Heart right ventricle (tissue), 16 donors: ENCODE results near the gene TAS1R2. TPM values are rescaled to one million over a fixed set of nuclear protein-coding genes. Genes with fewer than 3 reads are reported as not detected.

ENCODE experiments used
- ATAC-seq, 8 donors: fragments of 200-7000 bp; cut with Tn5 transposase; one replicate each; pipeline ENCODE4 v1.9.1; 2020; ENCODE audit warnings: mild to moderate bottlenecking in 8 of 8, moderate library complexity in 8 of 8, moderate number of reproducible peaks in 1 of 8
- DNase-seq, 2 donors: peaks; one replicate each; pipeline ENCODE4 v3.0.0-alpha.2; 2020
- H3K27ac ChIP-seq, 10 donors: fragments of 200-600 bp; sonication (generic) in 2 of 10; one replicate each; pipeline versions ENCODE4 v1.5.0 to v1.8.0; 2020 to 2022; ENCODE audit warnings: mild to moderate bottlenecking in 3 of 10
- H3K27me3 ChIP-seq, 7 donors: fragments of 200-600 bp; one replicate each; pipeline ENCODE4 v1.8.0; 2021 to 2022; ENCODE audit warnings: mild to moderate bottlenecking in 2 of 7
- H3K36me3 ChIP-seq, 9 donors: fragments of 200-600 bp; sonication (generic) in 1 of 9; one replicate each; pipeline versions ENCODE4 v1.5.0 to v1.8.0; 2020 to 2022; ENCODE audit warnings: mild to moderate bottlenecking in 2 of 9
- H3K4me1 ChIP-seq, 9 donors: fragments of 200-600 bp; sonication (generic) in 1 of 9; one replicate each; pipeline versions ENCODE4 v1.5.0 to v1.8.0; 2020 to 2022; ENCODE audit warnings: mild to moderate bottlenecking in 4 of 9
- H3K4me3 ChIP-seq, 10 donors: fragments of 200-600 bp; sonication (generic) in 2 of 10; one replicate each; pipeline versions ENCODE4 v1.5.0 to v1.8.0; 2020 to 2022; ENCODE audit warnings: mild to moderate bottlenecking in 7 of 10, moderate library complexity in 2 of 10
- H3K9me3 ChIP-seq, 11 donors: fragments of 200-600 bp in 10 of 11; sonication (generic) in 2 of 11; one replicate each; pipeline versions ENCODE4 v1.5.0 to v1.8.0; 2013 to 2022; ENCODE audit warnings: mild to moderate bottlenecking in 2 of 11, control low read depth in 1 of 11, moderate library complexity in 1 of 11
- WGBS, 2 donors: extraction: QIAGEN DNeasy Blood & Tissue Kit; methylation state at CpG; one replicate each; pipeline ENCODE4 v1.1.7; 2013; ENCODE audit warnings: inconsistent platforms in 1 of 2; 5-methylcytosine and 5-hydroxymethylcytosine counted together
- intact Hi-C, 10 donors: fragments of 100-400 bp; cut with DNase I; formaldehyde crosslinking; loops; one replicate each; pipeline versions ENCODE4 v1.11.1 to v1.14.2; 2022
- polyA plus RNA-seq, 2 donors: library from polyadenylated mRNA; stranded (reverse); fragments of 200-250 nt; gene quantifications; one replicate each; pipeline ENCODE4 v1.2.3, GENCODE V29; 2013
- total RNA-seq, 10 donors: library from RNA; stranded (reverse); fragmentation: NEBNext Ultra II Directional in 3 of 10; extraction: Animal tissue kit (Norgen Biotek cat#: 25700) in 3 of 10; gene quantifications; one replicate each; pipeline versions ENCODE4 v1.2.1 to v1.2.4, GENCODE V29; 2021 to 2023
- TF ChIP-seq, protein P1 (sequence below), 9 donors: fragments of 200-600 bp; sonication (generic) in 2 of 9; IDR thresholded peaks; one replicate each; pipeline versions ENCODE4 v1.5.0 to v1.8.0; 2021 to 2022; ENCODE audit warnings: antibody characterized with exemption in 9 of 9, mild to moderate bottlenecking in 5 of 9, moderate library complexity in 1 of 9
- donor health status: Arrhythmogenic right ventricular cardiomyopathy.
- donor health status: ischemic (EF 13 %, LVEDD 7.1; RV severe dilation, severe dysfunction).
- donor health status: healthy with polysubstance abuse.
- donor health status: DM: no; HTN: yes; CAD: no.
- donor health status: DM: no; HTN: no; CAD: no.
- donor health status: ischemic (EF 25% LVEDD 6.9; RV normal size, moderate dysfunction).
- donor health status: ischemic (EF 25% LVEDD 5.7; RV mildly dilated, moderate dysfunction).
- donor health status: healthy.
- donor health status: DM: yes; HTN: yes; CAD: no.
- donor health status: Ischemic cardiomyopathy.
- donor health status: ischemic (EF 35%, LVEDD 5.7; RV mildly dilated, moderate dysfunction).
- donor health status: nonischemic (EF 11% LVEDD 7.7; RV severe dilation, severe dysfunction).
- donor health status: DM: yes; HTN: yes; CAD: no.
- donor health status: PGD.
- donor health status: ischemic (EF 29% LVEDD 5.4; RV normal size, mild dysfunction).
- donor health status: nonischemic (EF 23%, LVEDD 6.1; RV moderate dilation, normal function).

TAS1R2 gene
- total and polyA plus RNA-seq, 12 donors = not detected

GRCh38 chr1:18831656-18832055 is 27.8 kb downstream of the TAS1R2 start:
- Histone ChIP-seq H3K9me3 (peaks cover 0 to 25% (median 0%) of the 10 kb centered on the region in 11 donors), H3K27ac (no peak overlapping the region), H3K27me3 (peaks cover 0 to 72% (median 34%) of the 10 kb centered on the region in 7 donors), H3K4me3 (no peak overlapping the region), H3K4me1 (no peaks in the 10 kb centered on the region), H3K36me3 (no peaks in the 10 kb centered on the region)
- intact Hi-C loops = no loop called here
- WGBS, 2 donors = 88 to 96% methylated on average over 2 of the region's 2 CpGs
- DNase-seq = no peak
- no peak for ATAC-seq
- TF ChIP-seq, protein P1, sequence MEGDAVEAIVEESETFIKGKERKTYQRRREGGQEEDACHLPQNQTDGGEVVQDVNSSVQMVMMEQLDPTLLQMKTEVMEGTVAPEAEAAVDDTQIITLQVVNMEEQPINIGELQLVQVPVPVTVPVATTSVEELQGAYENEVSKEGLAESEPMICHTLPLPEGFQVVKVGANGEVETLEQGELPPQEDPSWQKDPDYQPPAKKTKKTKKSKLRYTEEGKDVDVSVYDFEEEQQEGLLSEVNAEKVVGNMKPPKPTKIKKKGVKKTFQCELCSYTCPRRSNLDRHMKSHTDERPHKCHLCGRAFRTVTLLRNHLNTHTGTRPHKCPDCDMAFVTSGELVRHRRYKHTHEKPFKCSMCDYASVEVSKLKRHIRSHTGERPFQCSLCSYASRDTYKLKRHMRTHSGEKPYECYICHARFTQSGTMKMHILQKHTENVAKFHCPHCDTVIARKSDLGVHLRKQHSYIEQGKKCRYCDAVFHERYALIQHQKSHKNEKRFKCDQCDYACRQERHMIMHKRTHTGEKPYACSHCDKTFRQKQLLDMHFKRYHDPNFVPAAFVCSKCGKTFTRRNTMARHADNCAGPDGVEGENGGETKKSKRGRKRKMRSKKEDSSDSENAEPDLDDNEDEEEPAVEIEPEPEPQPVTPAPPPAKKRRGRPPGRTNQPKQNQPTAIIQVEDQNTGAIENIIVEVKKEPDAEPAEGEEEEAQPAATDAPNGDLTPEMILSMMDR (IDR thresholded peaks at IDR 0.05) = no peak

- TF ChIP-seq, protein P1 (IDR thresholded peaks at IDR 0.05) = no peak
- Histone ChIP-seq H3K4me1 (no peaks in the 10 kb centered on the region), H3K27me3 (peaks cover 0 to 69% (median 23%) of the 10 kb centered on the region in 7 donors), H3K4me3 (no peak overlapping the region), H3K36me3 (no peaks in the 10 kb centered on the region), H3K9me3 (peaks cover 0 to 25% (median 0%) of the 10 kb centered on the region in 11 donors), H3K27ac (no peak overlapping the region)
- intact Hi-C loops = no loop called here
- ATAC-seq (no peak), DNase-seq (no peak)
- 37 to 38% methylated on average over 12 of the region's 12 CpGs for WGBS, 2 donors
These were observed 28.9 kb downstream of the TAS1R2 start for GRCh38 chr1:18830596-18830995.

GRCh38 chr1:18829671-18830070 is 29.8 kb downstream of the TAS1R2 start:
- TF ChIP-seq, protein P1 (IDR thresholded peaks at IDR 0.05) = no peak
- Histone ChIP-seq H3K27me3 (peaks cover 0 to 61% (median 14%) of the 10 kb centered on the region in 7 donors), H3K36me3 (no peaks in the 10 kb centered on the region), H3K27ac (no peak overlapping the region), H3K9me3 (peaks cover 0 to 25% (median 0%) of the 10 kb centered on the region in 11 donors), H3K4me1 (no peaks in the 10 kb centered on the region), H3K4me3 (no peak overlapping the region)
- DNase-seq (no peak), ATAC-seq (no peak)
- intact Hi-C loops = no loop called here
- WGBS, 2 donors = 83 to 95% methylated on average over 1 of the region's 1 CpG

GRCh38 chr1:18828224-18828623 is 31.2 kb downstream of the TAS1R2 start:
- Histone ChIP-seq H3K36me3 (no peaks in the 10 kb centered on the region), H3K4me3 (no peak overlapping the region), H3K9me3 (peaks cover 0 to 25% (median 0%) of the 10 kb centered on the region in 11 donors), H3K27me3 (peaks cover 0 to 49% (median 9%) of the 10 kb centered on the region in 7 donors), H3K27ac (no peak overlapping the region), H3K4me1 (no peaks in the 10 kb centered on the region)
- no peak for ATAC-seq
- DNase-seq = no peak
- intact Hi-C loops = no loop called here
- TF ChIP-seq, protein P1 (IDR thresholded peaks at IDR 0.05) = no peak
- 52 to 59% methylated on average over 2 of the region's 2 CpGs for WGBS, 2 donors
